GM23338 (cell line): ENCODE data around the gene CECR2.

ENCODE experiments used
- CREB1 ChIP-seq: fragments of 250-450 bp; sonication (Bioruptor Pico); IDR thresholded peaks from 2 replicates; pipeline ENCODE4 v1.5.0; 2020; ENCODE audit warnings: low read depth, mild to moderate bottlenecking, moderate library complexity
- CTCF ChIP-seq, 2 experiments: fragments of 200-600 bp in 1 of 2; sonication (generic) in 1 of 2; conservative IDR thresholded peaks; 2 replicates each; pipeline versions ENCODE4 v1.5.1 to v1.6.1; 2016 to 2017; ENCODE audit warnings: antibody characterized with exemption in 2 of 2, low read depth in 2 of 2, mild to moderate bottlenecking in 2 of 2, moderate library complexity in 1 of 2
- EZH2 ChIP-seq: fragments of 200-600 bp; sonication (generic); IDR thresholded peaks from one replicate; pipeline ENCODE4 v1.8.0; 2017; ENCODE audit warnings: antibody characterized with exemption, mild to moderate bottlenecking, low read depth; ENCODE audit not compliant: unreplicated experiment
- EZH2phosphoT487 ChIP-seq: fragments of 200-600 bp; sonication (generic); IDR thresholded peaks from one replicate; pipeline ENCODE4 v1.8.1; 2018; ENCODE audit warnings: antibody characterized with exemption; ENCODE audit not compliant: unreplicated experiment
- JUNB ChIP-seq: IDR thresholded peaks from one replicate; pipeline ENCODE4 v1.6.1; 2016; ENCODE audit warnings: antibody characterized with exemption; ENCODE audit not compliant: unreplicated experiment
- NANOG ChIP-seq: IDR thresholded peaks from 2 replicates; pipeline ENCODE4 v1.6.1; 2016; ENCODE audit warnings: antibody characterized with exemption, borderline replicate concordance
- POLR2AphosphoS5 ChIP-seq: IDR thresholded peaks from 2 replicates; pipeline ENCODE4 v1.6.1; 2016; ENCODE audit warnings: antibody characterized with exemption, low read depth
- REST ChIP-seq: IDR thresholded peaks from one replicate; pipeline ENCODE4 v1.6.1; 2018; ENCODE audit warnings: antibody characterized with exemption; ENCODE audit not compliant: unreplicated experiment
- ZNF114 ChIP-seq: fragments of 250-450 bp; sonication (Bioruptor Pico); IDR thresholded peaks from 2 replicates; pipeline ENCODE4 v1.5.0; 2020; ENCODE audit warnings: mild to moderate bottlenecking, moderate library complexity
- ZNF462 ChIP-seq: fragments of 250-450 bp; sonication (Bioruptor Pico); IDR thresholded peaks from 2 replicates; pipeline ENCODE4 v1.5.0; 2020; ENCODE audit warnings: mild to moderate bottlenecking, moderate library complexity
- TF ChIP-seq, protein P1 (sequence below): IDR thresholded peaks from 2 replicates; pipeline ENCODE4 v1.6.1; 2016; ENCODE audit warnings: antibody characterized with exemption

- TF ChIP-seq CTCF (conservative IDR thresholded peaks at IDR 0.05; ENCODE audit: low read depth in 2 of 2) (no peak), EZH2phosphoT487 (no peak), NANOG (no peak), REST (no peak), POLR2AphosphoS5 (no peak), EZH2 (no peak), CREB1 (CRISPR knock-in tag) (no peak), JUNB (no peak), ZNF114 (no peak), ZNF462 (no peak)
- TF ChIP-seq, protein P1, sequence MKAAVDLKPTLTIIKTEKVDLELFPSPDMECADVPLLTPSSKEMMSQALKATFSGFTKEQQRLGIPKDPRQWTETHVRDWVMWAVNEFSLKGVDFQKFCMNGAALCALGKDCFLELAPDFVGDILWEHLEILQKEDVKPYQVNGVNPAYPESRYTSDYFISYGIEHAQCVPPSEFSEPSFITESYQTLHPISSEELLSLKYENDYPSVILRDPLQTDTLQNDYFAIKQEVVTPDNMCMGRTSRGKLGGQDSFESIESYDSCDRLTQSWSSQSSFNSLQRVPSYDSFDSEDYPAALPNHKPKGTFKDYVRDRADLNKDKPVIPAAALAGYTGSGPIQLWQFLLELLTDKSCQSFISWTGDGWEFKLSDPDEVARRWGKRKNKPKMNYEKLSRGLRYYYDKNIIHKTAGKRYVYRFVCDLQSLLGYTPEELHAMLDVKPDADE: no peak
These were observed 54.4 kb downstream of the CECR2 start for GRCh38 chr22:17423616-17424015.
